PC-3 (cell line): ENCODE data around the gene LMTK3.

Source experiments
- EZH2 ChIP-seq: fragments of 300-600 bp; sonication (generic); IDR thresholded peaks from one replicate; pipeline ENCODE4 v1.6.1; 2017; ENCODE audit warnings: antibody characterized with exemption, mild to moderate bottlenecking, low read length; ENCODE audit not compliant: unreplicated experiment
- EZH2phosphoT487 ChIP-seq: fragments of 300-600 bp; sonication (generic); IDR thresholded peaks from 2 replicates; pipeline ENCODE4 v1.6.1; 2018; ENCODE audit warnings: mild to moderate bottlenecking, antibody characterized with exemption, low read length, borderline replicate concordance
- TF ChIP-seq, protein P1 (sequence below): fragments of 300-600 bp; sonication (generic); conservative IDR thresholded peaks from 2 replicates; pipeline ENCODE4 v1.5.1; 2017; ENCODE audit warnings: antibody characterized with exemption, low read depth, mild to moderate bottlenecking, low read length

DNA sequence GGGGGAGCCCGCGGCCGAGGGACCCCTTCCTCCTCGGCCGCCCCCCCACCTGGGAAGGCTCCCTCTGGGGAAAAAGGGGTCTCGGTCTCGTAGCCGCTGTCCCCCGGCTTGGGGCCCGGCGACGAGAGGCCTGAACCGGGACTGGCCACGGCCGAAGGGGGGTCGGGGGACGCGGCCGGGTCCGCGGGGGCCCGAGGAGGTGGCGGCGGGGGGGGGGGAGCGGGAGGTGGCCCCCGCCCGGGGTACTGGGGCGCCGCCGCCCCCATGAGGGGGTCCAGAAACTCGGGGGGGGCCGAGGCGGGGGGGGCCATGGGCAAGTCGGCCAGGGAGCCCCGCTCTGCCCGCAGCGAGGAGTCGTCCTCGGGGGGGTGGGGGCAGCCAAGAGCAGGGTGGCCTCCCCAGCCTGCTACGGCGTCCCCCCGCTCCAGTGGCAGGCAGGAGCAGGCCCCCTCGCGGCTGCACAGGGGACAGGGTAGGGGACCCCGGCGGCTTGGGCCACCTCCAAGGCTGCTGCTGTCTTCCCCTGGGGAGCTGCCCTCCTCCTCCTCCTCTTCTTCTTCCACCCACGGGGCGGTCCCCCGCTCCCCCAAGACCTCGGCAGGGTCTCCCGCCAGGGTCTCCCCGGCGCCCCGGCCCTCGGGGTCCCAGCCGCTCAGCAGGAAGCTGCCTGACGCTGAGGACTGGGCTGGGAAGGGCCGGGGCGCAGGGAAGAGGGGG lies 12.9 kb downstream of the LMTK3 start:
- TF ChIP-seq, protein P1, sequence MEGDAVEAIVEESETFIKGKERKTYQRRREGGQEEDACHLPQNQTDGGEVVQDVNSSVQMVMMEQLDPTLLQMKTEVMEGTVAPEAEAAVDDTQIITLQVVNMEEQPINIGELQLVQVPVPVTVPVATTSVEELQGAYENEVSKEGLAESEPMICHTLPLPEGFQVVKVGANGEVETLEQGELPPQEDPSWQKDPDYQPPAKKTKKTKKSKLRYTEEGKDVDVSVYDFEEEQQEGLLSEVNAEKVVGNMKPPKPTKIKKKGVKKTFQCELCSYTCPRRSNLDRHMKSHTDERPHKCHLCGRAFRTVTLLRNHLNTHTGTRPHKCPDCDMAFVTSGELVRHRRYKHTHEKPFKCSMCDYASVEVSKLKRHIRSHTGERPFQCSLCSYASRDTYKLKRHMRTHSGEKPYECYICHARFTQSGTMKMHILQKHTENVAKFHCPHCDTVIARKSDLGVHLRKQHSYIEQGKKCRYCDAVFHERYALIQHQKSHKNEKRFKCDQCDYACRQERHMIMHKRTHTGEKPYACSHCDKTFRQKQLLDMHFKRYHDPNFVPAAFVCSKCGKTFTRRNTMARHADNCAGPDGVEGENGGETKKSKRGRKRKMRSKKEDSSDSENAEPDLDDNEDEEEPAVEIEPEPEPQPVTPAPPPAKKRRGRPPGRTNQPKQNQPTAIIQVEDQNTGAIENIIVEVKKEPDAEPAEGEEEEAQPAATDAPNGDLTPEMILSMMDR: no peak
- no peak for TF ChIP-seq EZH2phosphoT487
- TF ChIP-seq EZH2: no peak
